Central memory CD8-positive, alpha-beta T cell (primary cell): ENCODE measurements around the gene KRTAP4-8.
"Not testable (repeated sequence)": the region's sequence is repeated elsewhere in the genome, so short reads cannot be mapped to it uniquely, and the experiment has no call there.

Source experiments
- ATAC-seq: fragments of 150-1000 bp; cut with Tn5 transposase; replicated peaks from 2 replicates; pipeline ENCODE4 v1.10.0; 2022; ENCODE audit warnings: mild to moderate bottlenecking, moderate FRiP score, moderate number of reproducible peaks; ENCODE audit not compliant: poor library complexity, severe bottlenecking; ENCODE audit errors: extremely low read depth
- DNase-seq, 2 donors: peaks; one replicate each; pipeline ENCODE4 v3.0.0; 2021; ENCODE audit warnings: low spot score in 2 of 2
- H3K27ac Mint-ChIP-seq: one replicate; pipeline ENCODE4 v1.8.0; 2022; ENCODE audit warnings: low read depth, mild to moderate bottlenecking, moderate library complexity, mixed read lengths
- H3K27me3 Mint-ChIP-seq: one replicate; pipeline ENCODE4 v1.8.0; 2022; ENCODE audit warnings: mixed read lengths
- H3K36me3 Mint-ChIP-seq: one replicate; pipeline ENCODE4 v1.8.0; 2022; ENCODE audit warnings: mild to moderate bottlenecking, moderate library complexity, mixed read lengths; ENCODE audit not compliant: insufficient read depth
- H3K4me1 Mint-ChIP-seq: one replicate; pipeline ENCODE4 v1.8.0; 2022; ENCODE audit warnings: mixed read lengths
- H3K4me3 Mint-ChIP-seq: one replicate; pipeline ENCODE4 v1.8.0; 2022; ENCODE audit warnings: mild to moderate bottlenecking, moderate library complexity, mixed read lengths
- H3K9me3 Mint-ChIP-seq: one replicate; pipeline ENCODE4 v1.8.0; 2022; ENCODE audit warnings: mixed read lengths

The KRTAP4-8 gene

GRCh38 chr17:41069031-41069430 lies 28.9 kb downstream of the KRTAP4-8 start:
- H3K9me3 Mint-ChIP-seq = no peaks in the 10 kb centered on the region

GRCh38 chr17:41067281-41067680 lies 30.7 kb downstream of the KRTAP4-8 start:
- Mint-ChIP-seq H3K9me3 (no peaks in the 10 kb centered on the region), H3K27me3 (peaks cover under 1% of the 10 kb centered on the region), H3K4me1 (no peaks in the 10 kb centered on the region), H3K27ac (no peak overlapping the region), H3K4me3 (no peak overlapping the region), H3K36me3 (no peaks in the 10 kb centered on the region)
- DNase-seq = no peak
- no peak for ATAC-seq

More at GRCh38 chr17:41069031-41069430, 28.9 kb downstream of the KRTAP4-8 start:
- ATAC-seq = no peak
- Mint-ChIP-seq H3K36me3 (no peaks in the 10 kb centered on the region), H3K27ac (no peak overlapping the region), H3K4me3 (no peak overlapping the region), H3K4me1 (no peaks in the 10 kb centered on the region), H3K27me3 (no peaks in the 10 kb centered on the region)
- DNase-seq = no peak

- no peak for ATAC-seq
- no peaks in the 10 kb centered on the region for H3K9me3 Mint-ChIP-seq
- no peaks in the 10 kb centered on the region for H3K36me3 Mint-ChIP-seq
- DNase-seq = no peak
- H3K4me3 Mint-ChIP-seq = no peak within 1 kb of the TSS
- no peaks in the 10 kb centered on the region for H3K4me1 Mint-ChIP-seq
- peaks cover 13% of the 10 kb centered on the region for H3K27me3 Mint-ChIP-seq
- H3K27ac Mint-ChIP-seq = no peak within 1 kb of the TSS
These were observed 31.9 kb downstream of the KRTAP4-8 start, which contains the start of gene KRTAP2-4 for GRCh38 chr17:41065829-41066624. TSS of gene KRTAP2-4 (minus strand) at chr17:41065879. CDS start at chr17:41065845, 34 bp downstream.

- ATAC-seq, H3K9me3 Mint-ChIP-seq, H3K27ac Mint-ChIP-seq, H3K4me1 Mint-ChIP-seq, DNase-seq, H3K4me3 Mint-ChIP-seq, H3K36me3 Mint-ChIP-seq: not testable (repeated sequence)
- H3K27me3 Mint-ChIP-seq = peaks cover 22% of the 10 kb centered on the region
These were observed 32.8 kb downstream of the KRTAP4-8 start for GRCh38 chr17:41065016-41065689.

GRCh38 chr17:41064301-41064700 lies 33.6 kb downstream of the KRTAP4-8 start:
- no peak overlapping the region for H3K27ac Mint-ChIP-seq
- H3K4me3 Mint-ChIP-seq = no peak overlapping the region
- ATAC-seq = no peak
- peaks cover 30% of the 10 kb centered on the region for H3K27me3 Mint-ChIP-seq
- no peaks in the 10 kb centered on the region for H3K9me3 Mint-ChIP-seq
- H3K36me3 Mint-ChIP-seq = no peaks in the 10 kb centered on the region
- DNase-seq = no peak
- H3K4me1 Mint-ChIP-seq = no peaks in the 10 kb centered on the region

GRCh38 chr17:41063449-41063848 lies 34.5 kb downstream of the KRTAP4-8 start:
- H3K4me1 Mint-ChIP-seq = no peaks in the 10 kb centered on the region
- peaks cover 39% of the 10 kb centered on the region for H3K27me3 Mint-ChIP-seq
- no peak overlapping the region for H3K27ac Mint-ChIP-seq
- no peaks in the 10 kb centered on the region for H3K36me3 Mint-ChIP-seq
- H3K4me3 Mint-ChIP-seq = no peak overlapping the region
- DNase-seq (no peak), ATAC-seq (no peak)
- no peaks in the 10 kb centered on the region for H3K9me3 Mint-ChIP-seq

GRCh38 chr17:41061964-41062363 lies 36.0 kb downstream of the KRTAP4-8 start:
- peaks cover 54% of the 10 kb centered on the region for H3K27me3 Mint-ChIP-seq

GRCh38 chr17:41060052-41060604 lies 37.8 kb downstream of the KRTAP4-8 start, which contains the start of gene KRTAP2-3:
TSS of gene KRTAP2-3 (minus strand) at chr17:41060114. CDS start at chr17:41060050, 64 bp downstream.
- Mint-ChIP-seq H3K9me3 (peaks cover 6% of the 10 kb centered on the region), H3K27ac (no peak within 1 kb of the TSS), H3K36me3 (no peaks in the 10 kb centered on the region), H3K4me1 (no peaks in the 10 kb centered on the region), H3K4me3 (no peak within 1 kb of the TSS), H3K27me3 (peaks cover 67% of the 10 kb centered on the region)
- ATAC-seq = no peak
- DNase-seq = no peak

More at GRCh38 chr17:41061964-41062363, 36.0 kb downstream of the KRTAP4-8 start:
- no peak overlapping the region for H3K4me3 Mint-ChIP-seq
- H3K36me3 Mint-ChIP-seq = no peaks in the 10 kb centered on the region
- no peak for DNase-seq
- H3K9me3 Mint-ChIP-seq = peaks cover 6% of the 10 kb centered on the region
- H3K27ac Mint-ChIP-seq = no peak overlapping the region
- no peaks in the 10 kb centered on the region for H3K4me1 Mint-ChIP-seq
- ATAC-seq = no peak

GRCh38 chr17:41059276-41060051 lies 38.5 kb downstream of the KRTAP4-8 start:
- not testable (repeated sequence) for H3K36me3 Mint-ChIP-seq, H3K4me1 Mint-ChIP-seq, ATAC-seq, H3K27ac Mint-ChIP-seq, H3K4me3 Mint-ChIP-seq, DNase-seq, H3K9me3 Mint-ChIP-seq
- H3K27me3 Mint-ChIP-seq = peaks cover 68% of the 10 kb centered on the region

GRCh38 chr17:41058741-41059140 lies 39.2 kb downstream of the KRTAP4-8 start:
- ATAC-seq (no peak), DNase-seq (no peak)
- H3K9me3 Mint-ChIP-seq = peaks cover 6% of the 10 kb centered on the region
- no peak overlapping the region for H3K27ac Mint-ChIP-seq
- H3K36me3 Mint-ChIP-seq = no peaks in the 10 kb centered on the region
- no peaks in the 10 kb centered on the region for H3K4me1 Mint-ChIP-seq
- H3K4me3 Mint-ChIP-seq = no peak overlapping the region
- H3K27me3 Mint-ChIP-seq = peaks cover 76% of the 10 kb centered on the region

- peaks cover 87% of the 10 kb centered on the region for H3K27me3 Mint-ChIP-seq
- H3K27ac Mint-ChIP-seq = no peak overlapping the region
- H3K36me3 Mint-ChIP-seq = no peaks in the 10 kb centered on the region
- DNase-seq = no peak
- no peaks in the 10 kb centered on the region for H3K4me1 Mint-ChIP-seq
- H3K4me3 Mint-ChIP-seq = no peak overlapping the region
- H3K9me3 Mint-ChIP-seq = peaks cover 6% of the 10 kb centered on the region
- no peak for ATAC-seq
These were observed 40.4 kb downstream of the KRTAP4-8 start for GRCh38 chr17:41057547-41057946.

- not testable (repeated sequence) for H3K4me3 Mint-ChIP-seq, H3K27ac Mint-ChIP-seq, ATAC-seq, H3K4me1 Mint-ChIP-seq, H3K9me3 Mint-ChIP-seq, DNase-seq, H3K36me3 Mint-ChIP-seq
- peaks cover 82% of the 10 kb centered on the region for H3K27me3 Mint-ChIP-seq
These were observed 42.8 kb downstream of the KRTAP4-8 start, which contains the start of gene KRTAP2-2 for GRCh38 chr17:41055130-41055529. TSS of gene KRTAP2-2 (minus strand) at chr17:41055230. CDS start at chr17:41055211, 19 bp downstream.
